Activated T-cell treated with anti-CD3 and anti-CD28 coated beads for 24 hours (primary cell): ENCODE data around the gene FAM3B.

ENCODE experiments used
- DNase-seq: peaks from one replicate; pipeline ENCODE4 v3.0.0-alpha.2; 2020; ENCODE audit warnings: low read depth

The FAM3B gene

DNA sequence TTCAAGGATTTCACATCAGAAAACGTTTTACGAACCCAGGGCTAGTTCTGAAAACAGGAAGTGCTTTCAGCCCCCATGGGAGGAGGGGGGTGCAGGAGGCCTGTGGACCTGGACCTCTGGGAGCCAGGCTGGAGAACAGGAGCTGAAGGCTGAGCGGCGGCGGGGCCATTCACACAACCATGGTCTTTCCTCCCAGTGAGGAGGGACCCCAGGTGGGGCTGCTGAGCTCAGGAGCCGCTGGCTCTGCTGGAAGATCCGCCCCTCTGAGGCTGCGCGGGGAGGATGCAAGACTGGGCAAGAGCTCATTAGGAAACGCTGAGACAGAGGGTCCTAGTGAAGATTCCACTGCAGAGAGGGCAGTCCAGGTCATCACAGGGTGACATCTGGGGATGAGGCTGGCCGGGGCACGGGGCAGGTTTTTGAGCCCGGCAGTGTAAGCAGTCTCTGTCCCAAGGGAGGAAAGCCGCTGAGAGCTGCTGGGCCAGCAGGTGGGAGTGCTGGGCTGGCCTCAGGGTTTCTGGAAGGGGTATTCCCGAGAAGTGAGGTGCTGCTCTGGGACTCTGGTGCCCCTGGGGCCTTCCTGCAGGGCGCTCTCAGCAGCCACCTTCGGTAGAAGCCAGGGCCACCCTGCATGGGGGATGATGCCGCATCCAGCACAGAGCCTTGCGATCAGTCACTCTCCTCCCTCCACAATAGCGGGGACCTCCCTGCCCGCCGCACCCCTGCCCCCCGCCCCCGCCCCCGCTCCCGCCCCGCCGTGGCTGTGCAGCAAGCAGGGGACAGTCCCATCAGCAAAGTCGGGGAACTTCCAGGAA, 52.7 kb downstream of the FAM3B start:
- DNase-seq, result peak; percentile 12

DNA sequence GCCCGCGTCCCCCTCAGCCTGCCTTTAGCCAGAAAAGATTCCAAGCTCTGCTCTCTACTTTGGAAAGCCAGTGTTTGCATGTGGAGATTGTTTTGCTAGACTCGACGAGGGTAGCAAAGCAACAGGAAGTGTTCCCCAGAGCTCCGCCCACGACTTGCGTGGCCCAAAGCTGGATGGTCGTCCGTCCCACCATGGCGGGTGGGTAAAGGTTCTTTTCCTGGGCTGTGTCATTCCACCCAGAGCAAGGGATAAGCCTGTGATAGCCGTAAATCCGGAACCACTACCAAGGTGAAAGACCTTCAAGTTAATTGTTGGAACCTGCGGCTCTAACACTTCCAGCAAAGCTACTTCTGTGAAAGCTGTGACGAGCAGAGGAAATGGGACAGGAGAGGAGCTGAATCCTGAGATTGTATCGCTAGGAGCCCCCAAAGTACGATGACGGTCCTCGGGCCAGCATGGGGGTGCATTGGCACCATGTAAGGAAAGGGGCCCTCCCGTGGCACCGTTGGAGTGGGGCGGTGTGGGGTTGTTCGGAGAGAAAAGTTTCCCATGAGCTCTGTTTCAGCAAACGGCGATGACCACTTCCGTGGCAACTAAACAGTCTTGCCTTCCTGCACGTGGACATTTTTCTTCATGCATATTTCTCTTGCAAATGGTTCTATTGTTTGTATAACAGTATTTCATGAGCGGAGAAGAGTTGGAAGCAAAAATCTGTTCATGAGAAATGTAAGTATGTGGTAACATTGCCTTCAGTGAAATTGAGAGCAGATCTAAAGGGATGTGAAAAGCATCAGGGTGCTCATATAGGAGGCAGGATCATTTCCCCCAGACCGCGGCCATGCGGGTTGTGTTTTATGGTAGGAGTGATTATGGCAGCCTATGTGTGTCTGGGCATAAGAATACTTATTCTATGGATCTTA, 53.6 kb downstream of the FAM3B start:
- peak; percentile 24 for DNase-seq

- DNase-seq, result no peak
Observed at GRCh38 chr21:41370840-41371684, 54.5 kb downstream of the FAM3B start.

GRCh38 chr21:41371685-41372030, 55.1 kb downstream of the FAM3B start:
- DNase-seq, result no peak

- DNase-seq, result no peak
Observed at GRCh38 chr21:41373253-41373652, 56.7 kb downstream of the FAM3B start.

GRCh38 chr21:41373763-41374162, 57.2 kb downstream of the FAM3B start:
- no peak for DNase-seq

- no peak for DNase-seq
Observed at GRCh38 chr21:41374177-41374712, 57.6 kb downstream of the FAM3B start.

- no peak for DNase-seq
Observed at GRCh38 chr21:41374867-41375533, 58.4 kb downstream of the FAM3B start.

GRCh38 chr21:41375875-41376274, 59.3 kb downstream of the FAM3B start:
- no peak for DNase-seq

DNA sequence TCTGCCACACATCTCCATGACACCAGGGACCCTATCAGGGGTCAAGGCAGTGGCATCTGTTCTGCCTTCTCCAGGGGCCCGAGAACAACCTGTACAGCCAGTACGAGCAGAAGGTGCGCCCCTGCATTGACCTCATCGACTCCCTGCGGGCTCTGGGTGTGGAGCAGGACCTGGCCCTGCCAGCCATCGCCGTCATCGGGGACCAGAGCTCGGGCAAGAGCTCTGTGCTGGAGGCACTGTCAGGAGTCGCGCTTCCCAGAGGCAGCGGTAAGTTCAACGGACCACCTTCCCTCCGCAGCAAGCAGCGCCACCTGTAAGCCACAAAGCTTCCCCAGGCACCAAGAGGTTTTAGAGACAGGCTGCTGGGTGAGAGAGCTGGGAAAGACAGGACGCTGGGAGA, 61.1 kb downstream of the FAM3B start:
- no peak for DNase-seq

DNA sequence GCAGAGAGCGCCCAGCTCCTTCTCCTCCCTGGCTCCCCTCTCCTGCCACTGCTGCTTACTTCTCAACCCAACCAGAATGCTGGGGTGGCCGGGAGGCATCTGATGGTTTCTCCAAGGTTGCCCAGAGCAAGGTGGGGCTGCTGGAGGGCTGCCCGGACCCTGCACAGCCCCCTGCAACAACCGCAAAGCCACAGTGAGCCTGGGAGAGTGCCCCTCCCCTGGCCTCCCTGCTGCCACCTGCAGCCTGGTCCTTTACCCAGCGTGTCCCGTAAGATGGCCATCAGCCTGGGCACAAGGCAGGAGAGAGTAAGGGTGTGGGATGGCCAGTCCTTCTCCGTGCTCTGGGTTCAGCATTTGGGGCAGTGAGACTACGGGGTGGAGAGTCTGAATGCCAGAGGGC, 62.2 kb downstream of the FAM3B start:
- DNase-seq, result no peak

DNA sequence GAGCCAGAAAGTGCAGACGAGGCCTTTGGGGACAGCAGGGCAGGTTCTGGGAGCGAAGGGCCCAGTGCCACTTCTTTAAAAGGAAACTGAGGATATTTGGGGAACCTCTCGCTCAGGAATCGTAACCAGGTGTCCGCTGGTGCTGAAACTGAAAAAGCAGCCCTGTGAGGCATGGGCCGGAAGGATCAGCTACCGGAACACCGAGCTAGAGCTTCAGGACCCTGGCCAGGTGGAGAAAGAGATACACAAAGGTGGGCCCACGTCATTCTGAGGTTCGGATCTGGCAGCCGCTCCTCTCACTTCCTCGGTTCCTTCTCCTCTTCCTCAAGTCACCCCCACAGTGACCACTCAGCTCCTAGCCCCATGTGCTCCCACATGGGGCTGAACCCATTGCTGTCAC, 63.3 kb downstream of the FAM3B start:
- DNase-seq, result no peak

- DNase-seq, result no peak
Observed at GRCh38 chr21:41381731-41382130, 65.1 kb downstream of the FAM3B start.

DNA sequence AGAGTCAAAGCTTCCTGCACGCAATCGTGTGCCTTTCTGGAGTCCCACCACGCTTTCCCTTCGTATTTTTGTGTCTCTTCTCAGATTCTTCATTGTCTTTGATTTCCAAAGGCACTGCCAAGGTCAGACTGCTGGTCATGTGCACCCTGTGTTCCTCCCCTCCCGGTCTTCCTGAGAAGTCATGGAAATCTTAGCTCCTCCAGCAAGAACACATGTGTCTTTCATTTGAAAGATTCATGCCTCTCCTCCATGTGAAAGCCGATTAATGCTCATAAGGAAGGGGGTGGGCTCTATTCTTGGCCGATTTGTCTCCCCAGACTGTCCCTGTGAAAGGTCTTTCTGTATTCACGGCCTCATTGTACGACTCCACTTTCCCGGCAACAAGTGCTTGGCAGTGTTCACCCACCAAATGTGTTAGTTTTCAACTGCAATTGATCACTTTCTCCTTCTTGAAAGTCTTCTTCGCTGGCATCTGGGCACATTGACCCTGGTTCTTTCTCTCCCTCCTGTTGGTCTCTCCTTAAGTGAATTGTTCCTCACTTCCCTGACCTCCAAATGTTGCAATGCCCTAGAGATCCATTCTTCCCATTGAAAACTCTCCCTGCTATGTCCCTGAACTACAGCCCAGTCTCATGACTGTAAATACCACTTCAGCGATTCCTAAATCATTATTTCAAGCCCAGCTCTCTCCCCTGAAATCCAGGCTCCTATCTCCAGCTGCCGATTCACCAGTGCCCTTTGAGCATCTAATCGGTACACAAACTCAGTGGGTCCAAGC, 70.6 kb downstream of the FAM3B start:
- DNase-seq, result no peak

- no peak for DNase-seq
Observed at GRCh38 chr21:41387824-41388223, 71.2 kb downstream of the FAM3B start.

- no peak for DNase-seq
Observed at GRCh38 chr21:41388259-41388658, 71.7 kb downstream of the FAM3B start.

- no peak for DNase-seq
Observed at GRCh38 chr21:41390043-41390639, 73.5 kb downstream of the FAM3B start.

GRCh38 chr21:41393876-41394465, 77.4 kb downstream of the FAM3B start:
- no peak for DNase-seq

GRCh38 chr21:41396558-41397075, 80.0 kb downstream of the FAM3B start:
- DNase-seq, result no peak

DNA sequence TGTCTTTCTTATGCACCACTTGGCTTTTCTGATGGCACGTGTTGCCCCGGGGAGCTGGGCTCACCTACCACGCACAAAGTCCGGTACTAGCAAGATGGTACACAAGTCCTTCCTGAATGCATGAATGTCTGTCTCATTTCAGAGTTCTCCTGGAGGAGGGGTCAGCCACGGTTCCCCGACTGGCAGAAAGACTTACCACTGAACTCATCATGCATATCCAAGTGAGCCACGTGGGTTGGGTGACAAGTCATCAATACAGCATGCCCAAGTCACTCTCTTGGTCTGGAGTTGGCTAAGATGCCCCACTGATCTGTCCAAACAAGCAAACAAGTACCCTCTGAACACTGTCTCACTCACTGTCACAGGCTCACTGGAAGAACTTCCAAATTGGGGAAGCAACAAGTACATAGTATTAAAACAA, 80.9 kb downstream of the FAM3B start:
- DNase-seq, result no peak
